ENCODE measurements around the gene ZNF236. TPM values are rescaled to one million over a fixed set of nuclear protein-coding genes. Genes with fewer than 3 reads are reported as not detected.

Gene ZNF236
- polyA plus RNA-seq, 1 donor from 2014 or later = 7.7 TPM

DNA sequence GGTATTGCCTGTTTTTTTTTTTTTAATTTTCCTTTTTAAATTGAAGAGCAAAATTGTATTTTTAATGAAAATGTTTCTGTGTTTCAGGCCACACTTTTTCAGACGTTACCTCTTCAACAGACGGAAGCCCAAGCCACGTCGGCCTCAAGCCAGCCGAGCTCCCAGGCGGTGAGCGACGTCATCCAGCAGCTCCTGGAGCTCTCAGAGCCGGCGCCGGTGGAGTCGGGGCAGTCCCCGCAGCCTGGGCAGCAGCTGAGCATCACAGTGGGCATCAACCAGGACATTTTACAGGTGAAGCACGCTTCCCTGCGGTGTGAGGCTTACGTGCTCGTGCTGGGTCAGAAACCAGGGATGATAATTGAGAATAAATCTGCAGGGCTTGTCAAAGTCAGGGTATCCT, 57.7 kb downstream of the ZNF236 start:
- Histone ChIP-seq H3K9me2 (ENCODE audit: insufficient read depth, low read length) (no peaks in the 10 kb centered on the region), H3K79me2 (replicated peaks; ENCODE audit: insufficient read depth, low read length) (no peaks in the 10 kb centered on the region), H3K27ac (ENCODE audit: low read length) (no peak overlapping the region), H3K9ac (ENCODE audit: low read length) (no peak overlapping the region), H3K4me3 (ENCODE audit: low read length) (no peak overlapping the region), H3K27me3 (ENCODE audit: insufficient read depth, low read depth, low read length) (no peaks in the 10 kb centered on the region), H4K20me1 (ENCODE audit: insufficient read depth) (no peaks in the 10 kb centered on the region), H3K4me2 (ENCODE audit: low read length) (no peak overlapping the region), H3F3A (ENCODE audit: insufficient read depth, low read length, poor library complexity, severe bottlenecking) (no peaks in the 10 kb centered on the region), H2AFZ (ENCODE audit: low read depth, low read length) (no peak overlapping the region), H3K9me3 (ENCODE audit: low read length) (no peaks in the 10 kb centered on the region), H3K36me3 (ENCODE audit: insufficient read depth, low read length) (no peaks in the 10 kb centered on the region)
- TF ChIP-seq POLR2AphosphoS5 (IDR thresholded peaks at IDR 0.05) = no peak
- no peak for TF ChIP-seq EZH2 (IDR thresholded peaks at IDR 0.05; ENCODE audit: borderline replicate concordance, insufficient read depth, low read length, poor library complexity, severe bottlenecking)
- TF ChIP-seq RAD21 (conservative IDR thresholded peaks at IDR 0.05) = no peak
- no peak for TF ChIP-seq EP300 (conservative IDR thresholded peaks at IDR 0.05; ENCODE audit: poor library complexity, severe bottlenecking)
- TF ChIP-seq SMC3 (conservative IDR thresholded peaks at IDR 0.05; ENCODE audit: poor library complexity) = no peak
- TF ChIP-seq TAF1 (IDR thresholded peaks at IDR 0.05; ENCODE audit: low read depth) = no peak
- TF ChIP-seq, protein P1, sequence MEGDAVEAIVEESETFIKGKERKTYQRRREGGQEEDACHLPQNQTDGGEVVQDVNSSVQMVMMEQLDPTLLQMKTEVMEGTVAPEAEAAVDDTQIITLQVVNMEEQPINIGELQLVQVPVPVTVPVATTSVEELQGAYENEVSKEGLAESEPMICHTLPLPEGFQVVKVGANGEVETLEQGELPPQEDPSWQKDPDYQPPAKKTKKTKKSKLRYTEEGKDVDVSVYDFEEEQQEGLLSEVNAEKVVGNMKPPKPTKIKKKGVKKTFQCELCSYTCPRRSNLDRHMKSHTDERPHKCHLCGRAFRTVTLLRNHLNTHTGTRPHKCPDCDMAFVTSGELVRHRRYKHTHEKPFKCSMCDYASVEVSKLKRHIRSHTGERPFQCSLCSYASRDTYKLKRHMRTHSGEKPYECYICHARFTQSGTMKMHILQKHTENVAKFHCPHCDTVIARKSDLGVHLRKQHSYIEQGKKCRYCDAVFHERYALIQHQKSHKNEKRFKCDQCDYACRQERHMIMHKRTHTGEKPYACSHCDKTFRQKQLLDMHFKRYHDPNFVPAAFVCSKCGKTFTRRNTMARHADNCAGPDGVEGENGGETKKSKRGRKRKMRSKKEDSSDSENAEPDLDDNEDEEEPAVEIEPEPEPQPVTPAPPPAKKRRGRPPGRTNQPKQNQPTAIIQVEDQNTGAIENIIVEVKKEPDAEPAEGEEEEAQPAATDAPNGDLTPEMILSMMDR (IDR thresholded peaks at IDR 0.05; ENCODE audit: poor library complexity, severe bottlenecking) = no peak

DNA sequence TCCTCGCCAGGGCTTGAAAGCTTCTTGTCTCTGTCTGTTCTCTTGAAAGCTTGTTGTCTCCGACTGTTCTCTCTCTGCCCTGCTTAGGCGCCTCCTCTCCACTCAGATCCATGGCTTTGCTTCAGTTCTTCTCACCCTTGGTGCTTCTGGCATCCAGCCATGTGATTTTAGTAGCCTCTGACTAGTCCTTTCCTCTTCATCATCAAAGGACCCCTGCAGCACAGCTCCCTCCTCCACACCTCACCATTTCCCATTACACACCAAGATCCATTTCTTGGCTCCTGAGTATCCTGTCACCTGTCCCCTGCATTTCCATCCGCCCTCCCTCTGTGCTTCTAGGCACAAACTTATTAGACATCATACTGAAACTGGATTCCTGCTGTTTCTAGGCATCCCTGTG, 59.4 kb downstream of the ZNF236 start:
- no peak overlapping the region for H3K9ac ChIP-seq (ENCODE audit: low read length)
- H3K27ac ChIP-seq (ENCODE audit: low read length) = no peak overlapping the region
- TF ChIP-seq RAD21 (conservative IDR thresholded peaks at IDR 0.05) (no peak), TAF1 (IDR thresholded peaks at IDR 0.05; ENCODE audit: low read depth) (no peak), POLR2AphosphoS5 (IDR thresholded peaks at IDR 0.05) (no peak), SMC3 (conservative IDR thresholded peaks at IDR 0.05; ENCODE audit: poor library complexity) (no peak), EP300 (conservative IDR thresholded peaks at IDR 0.05; ENCODE audit: poor library complexity, severe bottlenecking) (no peak), EZH2 (IDR thresholded peaks at IDR 0.05; ENCODE audit: borderline replicate concordance, insufficient read depth, low read length, poor library complexity, severe bottlenecking) (no peak), MXI1 (conservative IDR thresholded peaks at IDR 0.05; ENCODE audit: poor library complexity, severe bottlenecking) (no peak)
- TF ChIP-seq, protein P1 (IDR thresholded peaks at IDR 0.05; ENCODE audit: poor library complexity, severe bottlenecking) = no peak
- TF ChIP-seq, protein P2, sequence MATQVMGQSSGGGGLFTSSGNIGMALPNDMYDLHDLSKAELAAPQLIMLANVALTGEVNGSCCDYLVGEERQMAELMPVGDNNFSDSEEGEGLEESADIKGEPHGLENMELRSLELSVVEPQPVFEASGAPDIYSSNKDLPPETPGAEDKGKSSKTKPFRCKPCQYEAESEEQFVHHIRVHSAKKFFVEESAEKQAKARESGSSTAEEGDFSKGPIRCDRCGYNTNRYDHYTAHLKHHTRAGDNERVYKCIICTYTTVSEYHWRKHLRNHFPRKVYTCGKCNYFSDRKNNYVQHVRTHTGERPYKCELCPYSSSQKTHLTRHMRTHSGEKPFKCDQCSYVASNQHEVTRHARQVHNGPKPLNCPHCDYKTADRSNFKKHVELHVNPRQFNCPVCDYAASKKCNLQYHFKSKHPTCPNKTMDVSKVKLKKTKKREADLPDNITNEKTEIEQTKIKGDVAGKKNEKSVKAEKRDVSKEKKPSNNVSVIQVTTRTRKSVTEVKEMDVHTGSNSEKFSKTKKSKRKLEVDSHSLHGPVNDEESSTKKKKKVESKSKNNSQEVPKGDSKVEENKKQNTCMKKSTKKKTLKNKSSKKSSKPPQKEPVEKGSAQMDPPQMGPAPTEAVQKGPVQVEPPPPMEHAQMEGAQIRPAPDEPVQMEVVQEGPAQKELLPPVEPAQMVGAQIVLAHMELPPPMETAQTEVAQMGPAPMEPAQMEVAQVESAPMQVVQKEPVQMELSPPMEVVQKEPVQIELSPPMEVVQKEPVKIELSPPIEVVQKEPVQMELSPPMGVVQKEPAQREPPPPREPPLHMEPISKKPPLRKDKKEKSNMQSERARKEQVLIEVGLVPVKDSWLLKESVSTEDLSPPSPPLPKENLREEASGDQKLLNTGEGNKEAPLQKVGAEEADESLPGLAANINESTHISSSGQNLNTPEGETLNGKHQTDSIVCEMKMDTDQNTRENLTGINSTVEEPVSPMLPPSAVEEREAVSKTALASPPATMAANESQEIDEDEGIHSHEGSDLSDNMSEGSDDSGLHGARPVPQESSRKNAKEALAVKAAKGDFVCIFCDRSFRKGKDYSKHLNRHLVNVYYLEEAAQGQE (IDR thresholded peaks at IDR 0.05; ENCODE audit: borderline replicate concordance) = no peak

More for the DNA sequence above, 59.4 kb downstream of the ZNF236 start:
- Histone ChIP-seq H3K36me3 (ENCODE audit: insufficient read depth, low read length) (no peaks in the 10 kb centered on the region), H3K4me3 (ENCODE audit: low read length) (no peak overlapping the region), H3K9me2 (ENCODE audit: insufficient read depth, low read length) (no peaks in the 10 kb centered on the region), H3F3A (ENCODE audit: insufficient read depth, low read length, poor library complexity, severe bottlenecking) (no peaks in the 10 kb centered on the region), H3K79me2 (replicated peaks; ENCODE audit: insufficient read depth, low read length) (no peaks in the 10 kb centered on the region), H4K20me1 (ENCODE audit: insufficient read depth) (no peaks in the 10 kb centered on the region), H3K27me3 (ENCODE audit: insufficient read depth, low read depth, low read length) (no peaks in the 10 kb centered on the region), H3K4me2 (ENCODE audit: low read length) (no peak overlapping the region), H3K9me3 (ENCODE audit: low read length) (no peaks in the 10 kb centered on the region), H2AFZ (ENCODE audit: low read depth, low read length) (no peak overlapping the region)

Measured in neural cell (in vitro differentiated cells).